ENCODE measurements around the gene SLC25A15. TPM values are rescaled to one million over a fixed set of nuclear protein-coding genes. Genes with fewer than 3 reads are reported as not detected.
A peak's percentile ranks its signal among the peaks of the same experiment; 100 is the strongest.

SLC25A15 gene
- total and polyA plus RNA-seq, 3 donors from 2014 or later, result 22.1 to 42.1 (median 35.7) TPM

DNA sequence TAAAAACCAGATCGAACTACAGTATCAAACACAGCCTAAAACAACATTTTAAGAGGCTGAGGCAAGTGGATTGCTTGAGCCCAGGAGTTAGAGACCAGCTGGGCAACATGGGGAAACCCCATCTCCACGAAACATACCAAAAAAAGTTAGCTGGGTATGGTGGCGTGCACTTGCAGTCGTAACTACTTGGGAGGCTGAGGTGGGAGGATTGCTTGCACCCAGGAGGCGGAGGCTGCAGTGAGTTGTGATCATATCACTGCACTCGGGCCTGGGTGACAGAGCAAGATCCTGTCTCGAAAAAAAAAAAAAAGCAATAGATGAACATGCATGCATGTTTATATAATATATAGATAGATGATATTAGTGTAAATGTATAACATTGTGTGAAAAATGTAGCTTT, 13.2 kb upstream of the SLC25A15 start:
- WGBS, 2 donors, result 66 to 95% methylated on average over 7 of the region's 7 CpGs
- H3K27ac ChIP-seq, result no peak overlapping the region
- no peaks in the 10 kb centered on the region for H3K36me3 ChIP-seq (ENCODE audit: low read depth, missing control alignments)
- no peak for TF ChIP-seq POLR2A (IDR thresholded peaks at IDR 0.05)
- TF ChIP-seq, protein P1, sequence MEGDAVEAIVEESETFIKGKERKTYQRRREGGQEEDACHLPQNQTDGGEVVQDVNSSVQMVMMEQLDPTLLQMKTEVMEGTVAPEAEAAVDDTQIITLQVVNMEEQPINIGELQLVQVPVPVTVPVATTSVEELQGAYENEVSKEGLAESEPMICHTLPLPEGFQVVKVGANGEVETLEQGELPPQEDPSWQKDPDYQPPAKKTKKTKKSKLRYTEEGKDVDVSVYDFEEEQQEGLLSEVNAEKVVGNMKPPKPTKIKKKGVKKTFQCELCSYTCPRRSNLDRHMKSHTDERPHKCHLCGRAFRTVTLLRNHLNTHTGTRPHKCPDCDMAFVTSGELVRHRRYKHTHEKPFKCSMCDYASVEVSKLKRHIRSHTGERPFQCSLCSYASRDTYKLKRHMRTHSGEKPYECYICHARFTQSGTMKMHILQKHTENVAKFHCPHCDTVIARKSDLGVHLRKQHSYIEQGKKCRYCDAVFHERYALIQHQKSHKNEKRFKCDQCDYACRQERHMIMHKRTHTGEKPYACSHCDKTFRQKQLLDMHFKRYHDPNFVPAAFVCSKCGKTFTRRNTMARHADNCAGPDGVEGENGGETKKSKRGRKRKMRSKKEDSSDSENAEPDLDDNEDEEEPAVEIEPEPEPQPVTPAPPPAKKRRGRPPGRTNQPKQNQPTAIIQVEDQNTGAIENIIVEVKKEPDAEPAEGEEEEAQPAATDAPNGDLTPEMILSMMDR (IDR thresholded peaks at IDR 0.05), result no peak
- intact Hi-C loops (cut with DNase I; ENCODE audit: low total_unique reads), result no loop called here
- H3K9me3 ChIP-seq, result no peaks in the 10 kb centered on the region
- H3K4me3 ChIP-seq, result no peak overlapping the region
- no peaks in the 10 kb centered on the region for H3K4me1 ChIP-seq
- H3K27me3 ChIP-seq, result no peaks in the 10 kb centered on the region
- DNase-seq, result no peak

DNA sequence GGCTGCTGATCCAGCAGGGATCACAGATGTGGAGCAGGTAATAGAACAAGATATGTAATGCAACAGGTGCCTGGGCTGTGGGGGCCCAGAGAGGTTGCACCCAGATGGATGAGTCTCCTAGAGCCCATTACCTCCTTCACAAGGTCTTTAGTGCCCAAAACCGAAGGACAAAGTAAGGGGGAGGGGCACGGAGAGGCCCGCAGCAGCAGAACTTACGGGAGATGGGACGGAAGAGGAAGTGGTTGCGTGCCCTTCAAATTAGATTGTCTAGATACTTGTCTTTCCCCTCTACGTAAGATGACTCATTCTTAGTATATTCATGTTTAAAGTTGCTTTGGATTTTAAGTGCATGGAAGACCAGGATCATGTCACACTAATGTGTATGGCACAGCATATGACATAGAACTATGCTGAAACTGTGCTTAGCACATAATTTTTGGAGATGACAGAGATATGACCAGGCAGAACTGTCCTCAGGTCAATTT, 12.7 kb upstream of the SLC25A15 start:
- Histone ChIP-seq H3K27me3 (no peaks in the 10 kb centered on the region), H3K4me1 (no peaks in the 10 kb centered on the region), H3K27ac (no peak overlapping the region), H3K9me3 (no peaks in the 10 kb centered on the region), H3K36me3 (ENCODE audit: low read depth, missing control alignments) (no peaks in the 10 kb centered on the region), H3K4me3 (no peak overlapping the region)
- no peak for TF ChIP-seq POLR2A (IDR thresholded peaks at IDR 0.05)
- TF ChIP-seq, protein P1 (IDR thresholded peaks at IDR 0.05), result no peak
- DNase-seq, result no peak
- WGBS, 2 donors, result 65 to 68% methylated on average over 7 of the region's 7 CpGs
- intact Hi-C loops (cut with DNase I; ENCODE audit: low total_unique reads), result no loop called here

DNA sequence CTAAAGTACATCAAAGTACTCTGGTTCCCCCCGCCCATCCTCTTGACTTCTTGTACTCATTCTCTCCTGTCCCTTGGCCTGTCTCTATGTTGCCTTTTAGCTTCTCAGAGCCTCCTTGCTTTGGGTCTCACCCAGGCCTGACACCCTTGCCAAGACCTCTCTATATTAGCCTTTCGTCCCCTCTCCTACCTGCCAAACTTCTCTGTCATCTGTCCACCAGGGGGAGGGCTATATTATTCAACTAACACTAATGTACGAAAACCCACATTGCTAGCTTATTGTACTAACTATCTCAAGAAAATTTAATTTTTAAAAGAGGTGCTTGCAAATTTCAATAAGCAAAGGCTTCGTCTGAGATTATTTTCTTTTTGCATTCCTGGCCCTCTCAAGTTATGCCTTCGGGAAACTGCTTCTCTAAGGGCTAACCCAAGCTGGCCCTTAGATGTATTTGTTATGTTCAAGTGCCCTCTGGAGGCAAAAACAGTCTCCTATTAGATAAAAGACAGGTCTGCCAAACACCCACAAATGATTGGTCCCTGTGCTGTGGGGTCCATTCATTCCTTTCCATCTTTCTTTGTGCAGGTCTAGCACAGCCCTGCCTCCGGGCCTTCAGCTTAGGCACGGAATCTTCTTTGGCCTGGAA, 12.1 kb upstream of the SLC25A15 start:
- intact Hi-C loops (cut with DNase I; ENCODE audit: low total_unique reads), result no loop called here
- Histone ChIP-seq H3K36me3 (ENCODE audit: low read depth, missing control alignments) (no peaks in the 10 kb centered on the region), H3K4me1 (no peaks in the 10 kb centered on the region), H3K27ac (no peak overlapping the region), H3K9me3 (no peaks in the 10 kb centered on the region), H3K27me3 (no peaks in the 10 kb centered on the region), H3K4me3 (no peak overlapping the region)
- peak; percentile 53 for DNase-seq
- TF ChIP-seq POLR2A (IDR thresholded peaks at IDR 0.05), result no peak
- TF ChIP-seq, protein P1 (IDR thresholded peaks at IDR 0.05), result peak; percentile 66 to 77 (median 66)
- WGBS, 2 donors, result 28 to 42% methylated on average over 7 of the region's 7 CpGs

DNA sequence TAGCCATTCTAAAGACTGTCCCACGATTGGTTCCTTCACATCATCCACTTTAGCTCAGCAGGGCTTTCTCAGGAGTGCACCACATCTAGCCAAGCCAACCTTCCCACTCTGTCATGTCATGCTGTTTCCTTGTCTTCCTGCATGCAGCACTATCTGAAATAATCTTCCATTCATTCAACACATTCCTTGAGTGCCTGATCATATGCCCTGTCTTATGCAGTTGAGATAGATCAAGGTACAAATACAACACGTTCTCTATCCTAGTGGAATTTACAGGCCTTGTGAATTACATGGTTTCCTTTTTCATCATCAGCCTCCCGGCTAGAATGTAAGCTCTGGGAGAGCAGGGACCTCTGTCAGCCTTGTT, 11.6 kb upstream of the SLC25A15 start:
- WGBS, 2 donors, result 55 to 60% methylated on average over 3 of the region's 3 CpGs
- DNase-seq, result no peak
- TF ChIP-seq, protein P1 (IDR thresholded peaks at IDR 0.05), result no peak
- TF ChIP-seq POLR2A (IDR thresholded peaks at IDR 0.05), result no peak
- H3K27ac ChIP-seq, result no peak overlapping the region
- no peaks in the 10 kb centered on the region for H3K9me3 ChIP-seq
- intact Hi-C loops (cut with DNase I; ENCODE audit: low total_unique reads), result no loop called here
- H3K4me3 ChIP-seq, result no peak overlapping the region
- no peaks in the 10 kb centered on the region for H3K36me3 ChIP-seq (ENCODE audit: low read depth, missing control alignments)
- no peaks in the 10 kb centered on the region for H3K27me3 ChIP-seq
- H3K4me1 ChIP-seq, result no peaks in the 10 kb centered on the region

DNA sequence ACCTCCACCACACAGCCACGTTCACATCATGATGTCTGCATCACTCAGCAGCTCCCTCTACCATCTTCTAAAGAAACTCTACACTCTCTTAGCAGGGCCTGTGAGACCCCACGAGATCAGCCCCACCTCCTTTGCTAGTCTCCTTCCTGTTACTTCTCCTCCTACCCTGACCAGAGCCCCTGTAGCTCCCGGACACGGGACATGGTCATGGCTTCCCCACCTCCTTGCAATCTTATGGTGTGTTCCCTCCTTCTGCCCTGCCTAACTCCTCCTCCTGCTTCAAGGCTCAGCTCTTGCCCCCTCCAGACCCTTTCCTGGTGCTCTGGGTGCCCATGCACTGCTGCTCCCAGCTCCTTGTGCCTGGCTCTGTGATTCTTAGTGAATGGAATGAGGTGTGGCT, 10.4 kb upstream of the SLC25A15 start:
- no peaks in the 10 kb centered on the region for H3K27me3 ChIP-seq
- intact Hi-C loops (cut with DNase I; ENCODE audit: low total_unique reads), result no loop called here
- no peaks in the 10 kb centered on the region for H3K36me3 ChIP-seq (ENCODE audit: low read depth, missing control alignments)
- no peaks in the 10 kb centered on the region for H3K9me3 ChIP-seq
- no peak overlapping the region for H3K27ac ChIP-seq
- 45 to 50% methylated on average over 4 of the region's 4 CpGs for WGBS, 2 donors
- H3K4me3 ChIP-seq, result no peak overlapping the region
- DNase-seq, result no peak
- TF ChIP-seq POLR2A (IDR thresholded peaks at IDR 0.05), result no peak
- TF ChIP-seq, protein P1 (IDR thresholded peaks at IDR 0.05), result no peak
- H3K4me1 ChIP-seq, result no peaks in the 10 kb centered on the region

All from testis (tissue), 3 donors.